ENCODE results near the gene LRRC41. TPM values are rescaled to one million over a fixed set of nuclear protein-coding genes. Genes with fewer than 3 reads are reported as not detected.
A peak's percentile ranks its signal among the peaks of the same experiment; 100 is the strongest.

LRRC41 gene
- total and polyA plus RNA-seq, 2 of the 13 experiments (the other 11 are each of a cell fraction or from before 2014, with no cell fraction given) = 48.1 to 53.6 TPM

DNA sequence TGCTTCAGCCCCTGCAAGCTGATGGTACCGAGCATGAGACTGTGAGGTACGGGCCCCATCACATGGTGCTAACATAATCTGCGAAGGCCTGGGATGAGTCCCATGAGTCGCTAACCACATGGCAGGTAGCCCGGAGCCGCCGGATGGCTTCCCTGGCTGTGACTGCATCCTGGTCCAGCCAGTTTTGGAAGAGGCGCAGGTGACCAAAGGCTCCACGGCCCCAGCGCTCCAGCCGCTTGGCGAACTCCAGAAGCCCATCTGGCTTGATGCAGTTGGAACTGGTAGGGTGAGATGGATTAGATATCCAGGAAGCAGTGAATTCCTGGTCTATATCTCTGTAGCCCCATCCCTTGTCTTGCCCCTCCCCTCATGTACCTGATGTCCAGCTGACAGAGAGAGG lies 24.6 kb downstream of the LRRC41 start:
- CTCF ChIA-PET (ENCODE audit: low intra/inter-chr PET ratio, low total read pairs) = no interaction called here
- POLR2A ChIA-PET = interaction anchor here (0.6 kb wide), 1 partner anchor 61 kb away, joined by 3 read pairs; no protein-coding TSS in a partner anchor
- H2AFZ ChIP-seq (ENCODE audit: low read length) = no peak overlapping the region
- H3K36me3 ChIP-seq (replicated peaks in 1 of 2; ENCODE audit: control insufficient read depth in 1 of 2, insufficient read depth in 2 of 2, low read length in 2 of 2) = peaks cover 16 to 68% of the 10 kb centered on the region in 2 experiments
- no peaks in the 10 kb centered on the region for H3K79me2 ChIP-seq (ENCODE audit: insufficient read depth, low read length)
- no peak overlapping the region for H3K9ac ChIP-seq (ENCODE audit: insufficient read depth, low read depth, low read length)
- H3K4me2 ChIP-seq (ENCODE audit: low read depth, low read length) = no peak overlapping the region
- FAIRE-seq (no peak), ATAC-seq (peak; percentile 5; the same call in 1 of the 3 replicates), DNase-seq (ENCODE audit: low spot score) (no peak)
- BruUV-seq (replicated peaks) = no TSS peak
- H3K4me3 ChIP-seq (replicated peaks in 1 of 3; ENCODE audit: insufficient read depth in 1 of 3, low read depth in 2 of 3, low read length in 3 of 3) = no peak overlapping the region
- H3K9me3 ChIP-seq (ENCODE audit: low read length) = no peaks in the 10 kb centered on the region
- intact Hi-C loops (cut with micrococcal nuclease; ENCODE audit: unreplicated experiment) = no loop called here
- in situ Hi-C loops (cut with HindIII; ENCODE audit: extremely low pct_ligation_motif_present, low pct_unique_long_range_greater_than_20kb) = no loop called here
- 100% methylated on average over 6 of the region's 12 CpGs for WGBS (ENCODE audit: low lambda C conversion rate)
- TF ChIP-seq POGZ (CRISPR knock-in tag; IDR thresholded peaks at IDR 0.05) (no peak), RBM22 (optimal IDR thresholded peaks at IDR 0.05; ENCODE audit: low read length) (peak; percentile 65), BRCA1 (CRISPR knock-in tag; IDR thresholded peaks at IDR 0.05) (no peak), POLR2A (IDR thresholded peaks at IDR 0.05; ENCODE audit: insufficient read depth in 1 of 2, low read depth in 2 of 2, low read length in 2 of 2) (peak in 1 of 2 experiments; percentile 46; a peak in 3 of 4 replicates), MBNL3 (CRISPR knock-in tag; conservative IDR thresholded peaks at IDR 0.05) (no peak), AGO2 (optimal IDR thresholded peaks at IDR 0.05; ENCODE audit: low read depth, low read length) (peak; percentile 91), ZNF557 (CRISPR knock-in tag; IDR thresholded peaks at IDR 0.05) (no peak), MED13 (CRISPR knock-in tag; IDR thresholded peaks at IDR 0.05) (no peak)
- TF ChIP-seq, protein P1, sequence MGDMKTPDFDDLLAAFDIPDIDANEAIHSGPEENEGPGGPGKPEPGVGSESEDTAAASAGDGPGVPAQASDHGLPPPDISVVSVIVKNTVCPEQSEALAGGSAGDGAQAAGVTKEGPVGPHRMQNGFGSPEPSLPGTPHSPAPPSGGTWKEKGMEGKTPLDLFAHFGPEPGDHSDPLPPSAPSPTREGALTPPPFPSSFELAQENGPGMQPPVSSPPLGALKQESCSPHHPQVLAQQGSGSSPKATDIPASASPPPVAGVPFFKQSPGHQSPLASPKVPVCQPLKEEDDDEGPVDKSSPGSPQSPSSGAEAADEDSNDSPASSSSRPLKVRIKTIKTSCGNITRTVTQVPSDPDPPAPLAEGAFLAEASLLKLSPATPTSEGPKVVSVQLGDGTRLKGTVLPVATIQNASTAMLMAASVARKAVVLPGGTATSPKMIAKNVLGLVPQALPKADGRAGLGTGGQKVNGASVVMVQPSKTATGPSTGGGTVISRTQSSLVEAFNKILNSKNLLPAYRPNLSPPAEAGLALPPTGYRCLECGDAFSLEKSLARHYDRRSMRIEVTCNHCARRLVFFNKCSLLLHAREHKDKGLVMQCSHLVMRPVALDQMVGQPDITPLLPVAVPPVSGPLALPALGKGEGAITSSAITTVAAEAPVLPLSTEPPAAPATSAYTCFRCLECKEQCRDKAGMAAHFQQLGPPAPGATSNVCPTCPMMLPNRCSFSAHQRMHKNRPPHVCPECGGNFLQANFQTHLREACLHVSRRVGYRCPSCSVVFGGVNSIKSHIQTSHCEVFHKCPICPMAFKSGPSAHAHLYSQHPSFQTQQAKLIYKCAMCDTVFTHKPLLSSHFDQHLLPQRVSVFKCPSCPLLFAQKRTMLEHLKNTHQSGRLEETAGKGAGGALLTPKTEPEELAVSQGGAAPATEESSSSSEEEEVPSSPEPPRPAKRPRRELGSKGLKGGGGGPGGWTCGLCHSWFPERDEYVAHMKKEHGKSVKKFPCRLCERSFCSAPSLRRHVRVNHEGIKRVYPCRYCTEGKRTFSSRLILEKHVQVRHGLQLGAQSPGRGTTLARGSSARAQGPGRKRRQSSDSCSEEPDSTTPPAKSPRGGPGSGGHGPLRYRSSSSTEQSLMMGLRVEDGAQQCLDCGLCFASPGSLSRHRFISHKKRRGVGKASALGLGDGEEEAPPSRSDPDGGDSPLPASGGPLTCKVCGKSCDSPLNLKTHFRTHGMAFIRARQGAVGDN (CRISPR knock-in tag; IDR thresholded peaks at IDR 0.05) = peak; percentile 19; the same call in 1 of the 2 replicates
- H4K20me1 ChIP-seq (ENCODE audit: insufficient read depth, low read length) = no peaks in the 10 kb centered on the region
- H3K4me1 ChIP-seq (ENCODE audit: insufficient read depth, low read length) = peaks cover 13% of the 10 kb centered on the region
- no peak overlapping the region for H3K27ac ChIP-seq (ENCODE audit: extremely low read length, insufficient read depth, low read length)
- no peaks in the 10 kb centered on the region for H3K27me3 ChIP-seq (ENCODE audit: control insufficient read depth in 1 of 2, insufficient read depth in 2 of 2, low read length in 2 of 2)
